ENCODE results near the gene RNFT1. TPM values are rescaled to one million over a fixed set of nuclear protein-coding genes. Genes with fewer than 3 reads are reported as not detected.
A peak's percentile ranks its signal among the peaks of the same experiment; 100 is the strongest.
"Not testable (repeated sequence)": the region's sequence is repeated elsewhere in the genome, so short reads cannot be mapped to it uniquely, and the experiment has no call there.

The RNFT1 gene
- total and polyA plus RNA-seq, 2 donors from 2014 or later: 6.0 to 15.1 TPM

DNA sequence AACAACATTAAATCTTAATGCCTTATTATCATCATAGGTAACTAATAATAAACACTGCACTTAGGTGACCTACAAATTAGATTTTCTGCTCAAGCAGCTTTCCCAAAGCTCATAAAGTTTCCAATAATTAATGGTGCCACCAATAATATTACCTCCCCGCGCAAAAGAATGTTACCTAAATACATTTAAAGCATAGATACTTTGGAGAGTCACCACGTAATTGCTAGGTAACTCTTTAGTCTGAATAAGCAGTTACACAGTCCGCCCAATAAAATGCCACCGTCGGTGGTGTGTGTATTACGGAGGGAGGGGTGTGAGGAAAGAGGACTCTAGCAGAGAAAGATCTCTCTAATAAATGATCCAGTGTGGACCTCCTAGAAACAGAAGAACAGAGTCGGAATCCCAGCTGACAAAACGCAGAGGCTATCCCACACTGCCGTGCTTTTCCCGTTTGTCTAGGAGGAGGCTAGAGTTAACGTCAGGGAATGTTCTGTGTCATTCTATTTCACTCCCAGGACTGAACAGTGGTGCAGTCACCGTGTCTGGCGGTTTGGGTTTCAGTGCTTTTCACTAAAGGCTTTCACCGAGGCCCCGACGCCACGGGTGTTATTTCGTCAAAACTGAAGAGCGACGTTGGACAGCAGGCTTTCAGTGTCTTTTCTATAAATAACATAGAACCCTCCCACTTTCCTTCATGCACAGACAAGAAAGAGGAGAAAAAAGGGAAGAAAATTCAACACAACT lies 630 bp downstream of the RNFT1 start:
- Histone ChIP-seq H3K27me3 (ENCODE audit: control insufficient read depth, insufficient read depth, low read length) (no peaks in the 10 kb centered on the region), H3K27ac (ENCODE audit: low read depth in 2 of 2, low read length in 2 of 2) (peak overlapping the region; percentile 92 to 94), H3K36me3 (ENCODE audit: control insufficient read depth in 2 of 3, insufficient read depth in 3 of 3, low read length in 3 of 3) (no peaks in the 10 kb centered on the region), H3K4me3 (ENCODE audit: low read length in 3 of 3) (peak overlapping the region; percentile 92 to 98 (median 93)), H3K9me3 (ENCODE audit: control insufficient read depth in 2 of 3, insufficient read depth in 1 of 3, low read length in 3 of 3) (no peaks in the 10 kb centered on the region), H3K9ac (ENCODE audit: low read length in 3 of 3) (peak overlapping the region; percentile 61 to 90 (median 68)), H3K4me1 (ENCODE audit: control insufficient read depth in 2 of 3, insufficient read depth in 2 of 3, low read depth in 1 of 3, low read length in 3 of 3) (peaks cover 2 to 8% (median 2%) of the 10 kb centered on the region in 3 donors)
- intact Hi-C loops (cut with DNase I): no loop called here
- TF ChIP-seq, protein P1, sequence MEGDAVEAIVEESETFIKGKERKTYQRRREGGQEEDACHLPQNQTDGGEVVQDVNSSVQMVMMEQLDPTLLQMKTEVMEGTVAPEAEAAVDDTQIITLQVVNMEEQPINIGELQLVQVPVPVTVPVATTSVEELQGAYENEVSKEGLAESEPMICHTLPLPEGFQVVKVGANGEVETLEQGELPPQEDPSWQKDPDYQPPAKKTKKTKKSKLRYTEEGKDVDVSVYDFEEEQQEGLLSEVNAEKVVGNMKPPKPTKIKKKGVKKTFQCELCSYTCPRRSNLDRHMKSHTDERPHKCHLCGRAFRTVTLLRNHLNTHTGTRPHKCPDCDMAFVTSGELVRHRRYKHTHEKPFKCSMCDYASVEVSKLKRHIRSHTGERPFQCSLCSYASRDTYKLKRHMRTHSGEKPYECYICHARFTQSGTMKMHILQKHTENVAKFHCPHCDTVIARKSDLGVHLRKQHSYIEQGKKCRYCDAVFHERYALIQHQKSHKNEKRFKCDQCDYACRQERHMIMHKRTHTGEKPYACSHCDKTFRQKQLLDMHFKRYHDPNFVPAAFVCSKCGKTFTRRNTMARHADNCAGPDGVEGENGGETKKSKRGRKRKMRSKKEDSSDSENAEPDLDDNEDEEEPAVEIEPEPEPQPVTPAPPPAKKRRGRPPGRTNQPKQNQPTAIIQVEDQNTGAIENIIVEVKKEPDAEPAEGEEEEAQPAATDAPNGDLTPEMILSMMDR (IDR thresholded peaks at IDR 0.05; ENCODE audit: borderline replicate concordance, extremely low read depth, insufficient read depth): no peak
- FAIRE-seq (no peak), DNase-seq (peak in 3 of 5 donors; percentile 58 to 79 (median 61))

DNA sequence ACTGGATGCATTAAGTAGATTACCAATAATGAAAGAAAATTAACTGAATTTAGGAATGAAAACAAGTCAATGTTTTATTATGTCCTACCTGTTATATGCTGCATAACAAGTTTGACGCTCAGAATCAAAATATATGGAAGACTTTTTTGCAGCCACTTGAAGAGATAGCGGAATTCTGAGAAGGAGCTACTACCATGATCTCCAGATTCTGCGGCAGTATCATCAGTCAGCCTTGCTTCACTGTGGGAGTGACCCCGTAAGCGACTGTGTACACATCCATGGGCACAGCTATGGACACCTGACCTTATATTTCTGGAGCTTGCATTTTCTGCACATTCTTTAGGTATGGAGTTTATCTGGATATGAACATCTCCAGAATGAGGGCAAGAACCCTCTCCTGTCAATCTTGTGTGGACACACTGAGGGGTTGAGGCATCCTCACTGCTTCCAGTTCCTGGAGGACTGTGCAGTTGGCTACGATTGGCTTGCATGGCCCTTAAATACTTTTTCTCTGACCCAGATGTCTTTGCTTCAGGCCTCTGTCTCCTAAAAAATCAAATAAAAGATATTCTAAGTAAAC lies 1.7 kb downstream of the RNFT1 start:
- H3K27ac ChIP-seq (ENCODE audit: low read depth in 2 of 2, low read length in 2 of 2): no peak overlapping the region
- FAIRE-seq (no peak), DNase-seq (no peak)
- H3K27me3 ChIP-seq (ENCODE audit: control insufficient read depth, insufficient read depth, low read length): no peaks in the 10 kb centered on the region
- intact Hi-C loops (cut with DNase I): no loop called here
- H3K36me3 ChIP-seq (ENCODE audit: control insufficient read depth in 2 of 3, insufficient read depth in 3 of 3, low read length in 3 of 3): no peaks in the 10 kb centered on the region
- H3K9ac ChIP-seq (ENCODE audit: low read length in 3 of 3): no peak overlapping the region
- TF ChIP-seq, protein P1 (IDR thresholded peaks at IDR 0.05; ENCODE audit: borderline replicate concordance, extremely low read depth, insufficient read depth): no peak
- no peak overlapping the region for H3K4me3 ChIP-seq (ENCODE audit: low read length in 3 of 3)
- H3K4me1 ChIP-seq (ENCODE audit: control insufficient read depth in 2 of 3, insufficient read depth in 2 of 3, low read depth in 1 of 3, low read length in 3 of 3): peaks cover 2 to 8% (median 2%) of the 10 kb centered on the region in 3 donors
- no peaks in the 10 kb centered on the region for H3K9me3 ChIP-seq (ENCODE audit: control insufficient read depth in 2 of 3, insufficient read depth in 1 of 3, low read length in 3 of 3)

DNA sequence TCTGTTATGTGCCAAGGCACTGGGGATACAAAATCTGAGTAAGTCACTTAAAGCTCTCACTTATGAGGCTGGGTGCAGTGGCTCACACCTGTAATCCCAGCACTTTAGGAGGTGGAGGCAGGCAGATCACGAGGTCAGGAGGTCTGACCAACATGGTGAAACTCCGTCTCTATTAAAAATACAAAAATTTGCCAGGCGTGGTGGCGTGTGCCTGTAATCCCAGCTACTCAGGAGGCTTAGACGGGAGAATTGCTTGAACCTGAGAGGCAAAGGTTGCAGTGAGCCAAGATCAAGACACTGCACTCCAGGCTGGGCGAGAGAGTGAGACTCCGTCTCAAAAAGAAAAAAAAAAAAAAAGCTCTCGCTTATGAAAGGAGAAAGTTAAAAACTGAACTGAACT lies 5.0 kb downstream of the RNFT1 start:
- H3K27ac ChIP-seq (ENCODE audit: low read depth in 2 of 2, low read length in 2 of 2); H3K9me3 ChIP-seq (ENCODE audit: control insufficient read depth in 2 of 3, insufficient read depth in 1 of 3, low read length in 3 of 3); H3K4me1 ChIP-seq (ENCODE audit: control insufficient read depth in 2 of 3, insufficient read depth in 2 of 3, low read depth in 1 of 3, low read length in 3 of 3); DNase-seq; FAIRE-seq; intact Hi-C loops (cut with DNase I); H3K27me3 ChIP-seq (ENCODE audit: control insufficient read depth, insufficient read depth, low read length); H3K4me3 ChIP-seq (ENCODE audit: low read length in 3 of 3); H3K36me3 ChIP-seq (ENCODE audit: control insufficient read depth in 2 of 3, insufficient read depth in 3 of 3, low read length in 3 of 3); H3K9ac ChIP-seq (ENCODE audit: low read length in 3 of 3): not testable (repeated sequence)

DNA sequence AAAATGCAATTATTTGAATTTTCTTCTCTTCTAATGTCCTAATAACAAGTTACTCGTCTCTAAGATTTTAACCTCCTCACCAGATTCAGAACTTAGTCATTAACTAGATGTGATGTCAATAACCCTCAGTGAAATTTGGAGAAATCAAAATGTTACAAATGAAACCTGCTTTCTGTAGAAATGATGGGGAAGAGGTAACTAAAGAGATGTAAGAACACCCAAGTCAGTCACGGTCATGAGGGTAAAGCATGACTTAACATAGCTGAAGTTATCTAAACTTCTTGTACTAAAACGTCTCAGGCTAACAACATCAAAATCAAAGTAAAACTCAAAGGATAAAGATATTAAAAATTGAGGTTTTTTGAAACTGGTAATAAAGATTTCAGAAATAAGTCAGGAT lies 9.7 kb downstream of the RNFT1 start:
- DNase-seq (no peak), FAIRE-seq (no peak)
- TF ChIP-seq, protein P1 (IDR thresholded peaks at IDR 0.05; ENCODE audit: borderline replicate concordance, extremely low read depth, insufficient read depth): no peak
- no peak overlapping the region for H3K27ac ChIP-seq (ENCODE audit: low read depth in 2 of 2, low read length in 2 of 2)
- H3K27me3 ChIP-seq (ENCODE audit: control insufficient read depth, insufficient read depth, low read length): no peaks in the 10 kb centered on the region
- no peaks in the 10 kb centered on the region for H3K36me3 ChIP-seq (ENCODE audit: control insufficient read depth in 2 of 3, insufficient read depth in 3 of 3, low read length in 3 of 3)
- intact Hi-C loops (cut with DNase I): no loop called here
- H3K4me3 ChIP-seq (ENCODE audit: low read length in 3 of 3): no peak overlapping the region
- no peaks in the 10 kb centered on the region for H3K4me1 ChIP-seq (ENCODE audit: control insufficient read depth in 2 of 3, insufficient read depth in 2 of 3, low read depth in 1 of 3, low read length in 3 of 3)
- H3K9ac ChIP-seq (ENCODE audit: low read length in 3 of 3): no peak overlapping the region
- no peaks in the 10 kb centered on the region for H3K9me3 ChIP-seq (ENCODE audit: control insufficient read depth in 2 of 3, insufficient read depth in 1 of 3, low read length in 3 of 3)
